SK-N-SH treated with all-trans-retinoic acid at 6 μM for 48 hours (cell line): Measurements from ENCODE around the gene LY6G5B.

ENCODE experiments used
- ATAC-seq: fragments of 200-7000 bp; cut with Tn5 transposase; 3 replicates; pipeline ENCODE4 v1.9.1; 2020; ENCODE audit warnings: mild to moderate bottlenecking, moderate library complexity
- ARNTL ChIP-seq: fragments of 450-650 bp; formaldehyde crosslinking; IDR thresholded peaks from 2 replicates; pipeline ENCODE4 v1.5.0; 2020; ENCODE audit warnings: low read depth, mild to moderate bottlenecking, moderate library complexity, borderline replicate concordance
- BACH2 ChIP-seq: fragments of 250-450 bp; sonication (Bioruptor Pico); IDR thresholded peaks from 2 replicates; pipeline ENCODE4 v1.9.0; 2021; ENCODE audit warnings: mild to moderate bottlenecking, borderline replicate concordance
- CSDC2 ChIP-seq: fragments of 250-450 bp; sonication (Bioruptor Pico); IDR thresholded peaks from 2 replicates; pipeline ENCODE4 v1.5.0; 2020; ENCODE audit warnings: mild to moderate bottlenecking, moderate library complexity
- ESRRG ChIP-seq: fragments of 250-450 bp; sonication (Bioruptor Pico); IDR thresholded peaks from 2 replicates; pipeline ENCODE4 v1.6.1; 2021; ENCODE audit warnings: mild to moderate bottlenecking
- GLIS3 ChIP-seq: fragments of 250-450 bp; sonication (Bioruptor Pico); IDR thresholded peaks from 2 replicates; pipeline ENCODE4 v1.5.0; 2020; ENCODE audit warnings: mild to moderate bottlenecking, moderate library complexity
- ISL1 ChIP-seq: fragments of 250-450 bp; sonication (Bioruptor Pico); IDR thresholded peaks from 2 replicates; pipeline ENCODE4 v2.1.2; 2022; ENCODE audit warnings: mild to moderate bottlenecking, moderate library complexity
- OSR1 ChIP-seq: fragments of 250-450 bp; sonication (Bioruptor Pico); IDR thresholded peaks from 2 replicates; pipeline ENCODE4 v1.8.0; 2022; ENCODE audit warnings: moderate library complexity, mild to moderate bottlenecking, inconsistent platforms
- PPARA ChIP-seq: fragments of 250-450 bp; sonication (Bioruptor Pico); IDR thresholded peaks from 2 replicates; pipeline ENCODE4 v1.5.0; 2020; ENCODE audit warnings: mild to moderate bottlenecking, borderline replicate concordance
- RARB ChIP-seq: fragments of 250-450 bp; sonication (Bioruptor Pico); IDR thresholded peaks from 2 replicates; pipeline ENCODE4 v1.8.0; 2021; ENCODE audit warnings: mild to moderate bottlenecking, moderate library complexity
- SNAI2 ChIP-seq: fragments of 250-450 bp; sonication (Bioruptor Pico); IDR thresholded peaks from 2 replicates; pipeline ENCODE4 v1.5.0; 2020; ENCODE audit warnings: mild to moderate bottlenecking, moderate library complexity
- TCF4 ChIP-seq: fragments of 250-450 bp; sonication (Bioruptor Pico); IDR thresholded peaks from 2 replicates; pipeline ENCODE4 v1.8.0; 2021; ENCODE audit warnings: mild to moderate bottlenecking, moderate library complexity, borderline replicate concordance
- TOX ChIP-seq: fragments of 250-450 bp; sonication (Bioruptor Pico); IDR thresholded peaks from 2 replicates; pipeline ENCODE4 v1.8.0; 2021; ENCODE audit warnings: mild to moderate bottlenecking, moderate library complexity, borderline replicate concordance
- ZC3H10 ChIP-seq: fragments of 250-450 bp; sonication (Bioruptor Pico); IDR thresholded peaks from 2 replicates; pipeline ENCODE4 v1.5.1; 2021; ENCODE audit warnings: mild to moderate bottlenecking, moderate library complexity
- ZFP3 ChIP-seq: fragments of 250-450 bp; sonication (Bioruptor Pico); IDR thresholded peaks from 2 replicates; pipeline ENCODE4 v1.5.0; 2020; ENCODE audit warnings: mild to moderate bottlenecking, moderate library complexity
- ZFP30 ChIP-seq: fragments of 450-650 bp; formaldehyde crosslinking; IDR thresholded peaks from 2 replicates; pipeline ENCODE4 v1.5.0; 2022; ENCODE audit warnings: mild to moderate bottlenecking, moderate library complexity
- ZNF565 ChIP-seq: fragments of 450-650 bp; formaldehyde crosslinking; conservative IDR thresholded peaks from 2 replicates; pipeline ENCODE4 v1.5.0; 2020; ENCODE audit warnings: low read depth, mild to moderate bottlenecking, moderate library complexity
- ZNF70 ChIP-seq: fragments of 450-650 bp; formaldehyde crosslinking; IDR thresholded peaks from 2 replicates; pipeline ENCODE4 v1.5.0; 2020; ENCODE audit warnings: mild to moderate bottlenecking, moderate library complexity
- ZNF8 ChIP-seq: fragments of 450-650 bp; formaldehyde crosslinking; IDR thresholded peaks from 2 replicates; pipeline ENCODE4 v1.5.0; 2020; ENCODE audit warnings: mild to moderate bottlenecking, moderate library complexity
- TF ChIP-seq, protein P1 (sequence below): fragments of 250-450 bp; sonication (Bioruptor Pico); IDR thresholded peaks from 2 replicates; pipeline ENCODE4 v1.8.0; 2020; ENCODE audit warnings: mild to moderate bottlenecking, moderate library complexity, borderline replicate concordance
- TF ChIP-seq, protein P2 (sequence below): fragments of 250-450 bp; sonication (Bioruptor Pico); IDR thresholded peaks from 2 replicates; pipeline ENCODE4 v1.5.1; 2020; ENCODE audit warnings: low read depth, mild to moderate bottlenecking, moderate library complexity
- TF ChIP-seq, protein P3 (sequence below): fragments of 250-450 bp; sonication (Bioruptor Pico); IDR thresholded peaks from 2 replicates; pipeline ENCODE4 v1.8.0; 2021; ENCODE audit warnings: low read depth, mild to moderate bottlenecking, moderate library complexity, borderline replicate concordance
- TF ChIP-seq, protein P4 (sequence below): fragments of 250-450 bp; sonication (Bioruptor Pico); IDR thresholded peaks from 2 replicates; pipeline ENCODE4 v1.5.1; 2021; ENCODE audit warnings: mild to moderate bottlenecking, moderate library complexity

The LY6G5B gene

DNA sequence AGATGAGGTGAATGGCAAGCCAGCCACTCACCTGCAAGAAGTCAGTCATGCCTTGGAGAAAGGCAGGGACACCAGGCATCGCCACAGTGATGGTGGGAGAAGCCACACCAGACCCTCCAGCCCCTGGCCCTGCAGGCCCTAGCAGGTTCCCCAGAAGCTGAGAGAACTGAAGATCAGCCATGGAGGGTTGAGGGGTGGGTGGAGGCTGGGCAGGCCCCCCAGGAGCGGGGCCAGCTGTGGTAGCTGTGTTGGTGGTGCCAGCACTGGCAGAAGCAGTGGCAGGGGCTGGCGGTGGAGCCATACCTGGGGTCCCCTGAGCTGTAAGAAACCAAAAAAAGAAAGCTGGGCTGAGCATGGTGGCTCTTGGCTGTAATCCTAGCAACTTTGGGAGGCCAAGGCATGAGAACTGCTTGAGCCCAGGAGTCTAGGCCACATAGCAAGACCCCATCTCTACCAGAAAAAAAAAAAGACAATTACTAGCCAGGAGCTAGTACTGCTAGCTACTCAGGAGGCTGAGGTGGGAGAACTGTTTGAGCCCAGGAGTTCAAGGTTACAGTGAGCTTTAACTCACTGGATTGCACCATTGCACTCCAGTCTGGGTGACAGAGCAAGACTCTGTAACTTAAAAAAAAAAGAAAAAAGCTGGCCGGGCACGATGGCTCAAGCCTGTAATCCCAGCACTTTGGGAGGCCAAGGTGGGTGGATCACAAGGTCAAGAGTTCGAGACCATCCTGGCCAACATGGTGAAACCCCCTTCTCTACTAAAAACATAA, 26.8 kb upstream of the LY6G5B start:
- TF ChIP-seq, protein P1, sequence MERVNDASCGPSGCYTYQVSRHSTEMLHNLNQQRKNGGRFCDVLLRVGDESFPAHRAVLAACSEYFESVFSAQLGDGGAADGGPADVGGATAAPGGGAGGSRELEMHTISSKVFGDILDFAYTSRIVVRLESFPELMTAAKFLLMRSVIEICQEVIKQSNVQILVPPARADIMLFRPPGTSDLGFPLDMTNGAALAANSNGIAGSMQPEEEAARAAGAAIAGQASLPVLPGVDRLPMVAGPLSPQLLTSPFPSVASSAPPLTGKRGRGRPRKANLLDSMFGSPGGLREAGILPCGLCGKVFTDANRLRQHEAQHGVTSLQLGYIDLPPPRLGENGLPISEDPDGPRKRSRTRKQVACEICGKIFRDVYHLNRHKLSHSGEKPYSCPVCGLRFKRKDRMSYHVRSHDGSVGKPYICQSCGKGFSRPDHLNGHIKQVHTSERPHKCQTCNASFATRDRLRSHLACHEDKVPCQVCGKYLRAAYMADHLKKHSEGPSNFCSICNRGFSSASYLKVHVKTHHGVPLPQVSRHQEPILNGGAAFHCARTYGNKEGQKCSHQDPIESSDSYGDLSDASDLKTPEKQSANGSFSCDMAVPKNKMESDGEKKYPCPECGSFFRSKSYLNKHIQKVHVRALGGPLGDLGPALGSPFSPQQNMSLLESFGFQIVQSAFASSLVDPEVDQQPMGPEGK = no peak
- TF ChIP-seq TCF4 (no peak), OSR1 (no peak), BACH2 (CRISPR knock-in tag) (no peak), ZC3H10 (no peak), ESRRG (no peak), GLIS3 (CRISPR knock-in tag) (no peak), TOX (no peak), ISL1 (no peak), ZNF70 (CRISPR knock-in tag) (no peak), SNAI2 (CRISPR knock-in tag) (no peak), ZFP3 (CRISPR knock-in tag) (no peak), PPARA (CRISPR knock-in tag) (no peak), ARNTL (CRISPR knock-in tag) (no peak), ZFP30 (no peak), ZNF565 (CRISPR knock-in tag) (no peak)
- TF ChIP-seq, protein P2, sequence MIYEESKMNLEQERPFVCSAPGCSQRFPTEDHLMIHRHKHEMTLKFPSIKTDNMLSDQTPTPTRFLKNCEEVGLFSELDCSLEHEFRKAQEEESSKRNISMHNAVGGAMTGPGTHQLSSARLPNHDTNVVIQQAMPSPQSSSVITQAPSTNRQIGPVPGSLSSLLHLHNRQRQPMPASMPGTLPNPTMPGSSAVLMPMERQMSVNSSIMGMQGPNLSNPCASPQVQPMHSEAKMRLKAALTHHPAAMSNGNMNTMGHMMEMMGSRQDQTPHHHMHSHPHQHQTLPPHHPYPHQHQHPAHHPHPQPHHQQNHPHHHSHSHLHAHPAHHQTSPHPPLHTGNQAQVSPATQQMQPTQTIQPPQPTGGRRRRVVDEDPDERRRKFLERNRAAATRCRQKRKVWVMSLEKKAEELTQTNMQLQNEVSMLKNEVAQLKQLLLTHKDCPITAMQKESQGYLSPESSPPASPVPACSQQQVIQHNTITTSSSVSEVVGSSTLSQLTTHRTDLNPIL (CRISPR knock-in tag) = no peak
- TF ChIP-seq, protein P3, sequence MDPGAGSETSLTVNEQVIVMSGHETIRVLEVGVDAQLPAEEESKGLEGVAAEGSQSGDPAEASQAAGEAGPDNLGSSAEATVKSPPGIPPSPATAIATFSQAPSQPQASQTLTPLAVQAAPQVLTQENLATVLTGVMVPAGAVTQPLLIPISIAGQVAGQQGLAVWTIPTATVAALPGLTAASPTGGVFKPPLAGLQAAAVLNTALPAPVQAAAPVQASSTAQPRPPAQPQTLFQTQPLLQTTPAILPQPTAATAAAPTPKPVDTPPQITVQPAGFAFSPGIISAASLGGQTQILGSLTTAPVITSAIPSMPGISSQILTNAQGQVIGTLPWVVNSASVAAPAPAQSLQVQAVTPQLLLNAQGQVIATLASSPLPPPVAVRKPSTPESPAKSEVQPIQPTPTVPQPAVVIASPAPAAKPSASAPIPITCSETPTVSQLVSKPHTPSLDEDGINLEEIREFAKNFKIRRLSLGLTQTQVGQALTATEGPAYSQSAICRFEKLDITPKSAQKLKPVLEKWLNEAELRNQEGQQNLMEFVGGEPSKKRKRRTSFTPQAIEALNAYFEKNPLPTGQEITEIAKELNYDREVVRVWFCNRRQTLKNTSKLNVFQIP = no peak
- TF ChIP-seq, protein P4, sequence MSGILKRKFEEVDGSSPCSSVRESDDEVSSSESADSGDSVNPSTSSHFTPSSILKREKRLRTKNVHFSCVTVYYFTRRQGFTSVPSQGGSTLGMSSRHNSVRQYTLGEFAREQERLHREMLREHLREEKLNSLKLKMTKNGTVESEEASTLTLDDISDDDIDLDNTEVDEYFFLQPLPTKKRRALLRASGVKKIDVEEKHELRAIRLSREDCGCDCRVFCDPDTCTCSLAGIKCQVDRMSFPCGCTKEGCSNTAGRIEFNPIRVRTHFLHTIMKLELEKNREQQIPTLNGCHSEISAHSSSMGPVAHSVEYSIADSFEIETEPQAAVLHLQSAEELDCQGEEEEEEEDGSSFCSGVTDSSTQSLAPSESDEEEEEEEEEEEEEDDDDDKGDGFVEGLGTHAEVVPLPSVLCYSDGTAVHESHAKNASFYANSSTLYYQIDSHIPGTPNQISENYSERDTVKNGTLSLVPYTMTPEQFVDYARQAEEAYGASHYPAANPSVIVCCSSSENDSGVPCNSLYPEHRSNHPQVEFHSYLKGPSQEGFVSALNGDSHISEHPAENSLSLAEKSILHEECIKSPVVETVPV (CRISPR knock-in tag) = no peak
- no peak for ATAC-seq

DNA sequence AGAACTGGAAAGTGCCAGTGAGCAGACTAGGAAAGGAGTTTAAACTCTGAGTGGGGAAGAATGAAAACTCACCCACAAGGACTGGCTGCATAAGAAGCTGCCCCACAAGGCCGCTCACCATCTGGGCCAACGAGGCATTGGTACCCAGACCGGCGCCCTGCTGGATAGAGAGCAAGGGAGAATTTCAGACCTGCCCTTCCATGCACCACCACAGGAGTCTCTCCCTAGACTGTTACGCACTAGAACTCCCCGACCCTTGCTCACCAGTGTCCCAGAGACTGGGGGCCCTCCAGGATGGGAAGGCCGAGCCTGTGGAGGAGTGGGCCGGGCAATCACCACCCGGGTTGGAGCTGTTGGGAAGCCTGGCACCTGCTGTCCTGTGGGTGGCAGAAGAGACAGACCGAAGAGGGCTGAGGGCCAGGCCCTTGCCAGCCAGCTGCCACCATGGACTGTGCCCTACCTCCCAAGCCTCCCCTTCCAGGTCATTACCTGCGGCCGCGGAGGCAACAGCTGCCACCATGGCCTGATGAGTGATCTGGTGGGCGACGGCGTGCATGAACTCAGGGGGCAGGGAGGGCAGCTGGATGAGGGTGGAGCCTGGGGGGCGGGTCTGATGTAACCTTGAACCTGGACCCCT, 25.8 kb upstream of the LY6G5B start:
- no peak for TF ChIP-seq ISL1
- no peak for TF ChIP-seq ZC3H10
- TF ChIP-seq OSR1 = no peak
- TF ChIP-seq ZFP3 (CRISPR knock-in tag) = no peak
- no peak for TF ChIP-seq PPARA (CRISPR knock-in tag)
- TF ChIP-seq, protein P3 = no peak
- no peak for TF ChIP-seq SNAI2 (CRISPR knock-in tag)
- TF ChIP-seq TCF4 = no peak
- TF ChIP-seq ZNF8 = no peak
- no peak for TF ChIP-seq ZNF70 (CRISPR knock-in tag)
- TF ChIP-seq GLIS3 (CRISPR knock-in tag) = no peak
- no peak for TF ChIP-seq CSDC2 (CRISPR knock-in tag)
- no peak for TF ChIP-seq BACH2 (CRISPR knock-in tag)
- TF ChIP-seq ARNTL (CRISPR knock-in tag) = no peak
- TF ChIP-seq, all 23 proteins: peak for 0
- ATAC-seq = no peak

- TF ChIP-seq RARB (CRISPR knock-in tag) = no peak
- TF ChIP-seq ZFP30 = no peak
- TF ChIP-seq ZFP3 (CRISPR knock-in tag) = no peak
- no peak for TF ChIP-seq GLIS3 (CRISPR knock-in tag)
- TF ChIP-seq, protein P3 = no peak
- no peak for TF ChIP-seq ARNTL (CRISPR knock-in tag)
- ATAC-seq = no peak
Measured at GRCh38 chr6:31645325-31645724, 24.5 kb upstream of the LY6G5B start.
